Measurements from ENCODE around the gene PLK1.

Gene PLK1

DNA sequence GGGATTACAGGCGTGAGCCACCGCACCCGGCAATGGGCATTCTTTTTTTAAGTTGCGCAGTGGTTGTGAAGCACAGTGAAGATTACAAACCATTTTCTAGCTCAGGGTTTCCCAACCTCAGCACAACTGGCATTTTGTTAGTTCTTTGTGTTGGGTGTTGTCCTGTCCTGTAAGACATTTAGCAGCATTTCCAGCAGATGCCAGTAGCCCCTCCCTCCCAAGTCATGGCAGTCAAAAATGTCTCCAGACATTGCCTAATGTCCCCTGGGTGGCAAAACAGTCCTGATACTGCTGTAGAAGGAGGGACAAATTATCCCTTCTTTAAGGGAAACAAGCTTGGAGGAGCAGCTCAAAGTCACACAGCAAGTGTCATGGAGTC is 15.6 kb downstream of the PLK1 start:
- peaks cover 12% of the 10 kb centered on the region for H3K36me3 ChIP-seq (ENCODE audit: control insufficient read depth, insufficient read depth, low read length)
- 89 to 91% methylated on average over 4 of the region's 4 CpGs for WGBS, 2 experiments
- H3K4me3 ChIP-seq (ENCODE audit: insufficient read depth, low read depth, low read length): peak overlapping the region; percentile 30
- peak overlapping the region; percentile 4 for H3K27ac ChIP-seq (ENCODE audit: insufficient read depth, low read depth, low read length, poor library complexity, severe bottlenecking)
- no peaks in the 10 kb centered on the region for H3K27me3 ChIP-seq (ENCODE audit: control insufficient read depth, insufficient read depth, low read length, poor library complexity, severe bottlenecking)
- H3K9me3 ChIP-seq (ENCODE audit: control insufficient read depth, low read length): no peaks in the 10 kb centered on the region
- H3K4me1 ChIP-seq (ENCODE audit: control insufficient read depth, insufficient read depth, low read length): no peaks in the 10 kb centered on the region

- no peaks in the 10 kb centered on the region for H3K27me3 ChIP-seq (ENCODE audit: control insufficient read depth, insufficient read depth, low read length, poor library complexity, severe bottlenecking)
- H3K4me3 ChIP-seq (ENCODE audit: insufficient read depth, low read depth, low read length): peak overlapping the region; percentile 30
- no peaks in the 10 kb centered on the region for H3K4me1 ChIP-seq (ENCODE audit: control insufficient read depth, insufficient read depth, low read length)
- 16 to 18% methylated on average over 32 of the region's 32 CpGs for WGBS, 2 experiments
- H3K36me3 ChIP-seq (ENCODE audit: control insufficient read depth, insufficient read depth, low read length): peaks cover 7% of the 10 kb centered on the region
- no peaks in the 10 kb centered on the region for H3K9me3 ChIP-seq (ENCODE audit: control insufficient read depth, low read length)
- H3K27ac ChIP-seq (ENCODE audit: insufficient read depth, low read depth, low read length, poor library complexity, severe bottlenecking): peak overlapping the region; percentile 4
These were observed 16.1 kb downstream of the PLK1 start for GRCh38 chr16:23694644-23695373.

DNA sequence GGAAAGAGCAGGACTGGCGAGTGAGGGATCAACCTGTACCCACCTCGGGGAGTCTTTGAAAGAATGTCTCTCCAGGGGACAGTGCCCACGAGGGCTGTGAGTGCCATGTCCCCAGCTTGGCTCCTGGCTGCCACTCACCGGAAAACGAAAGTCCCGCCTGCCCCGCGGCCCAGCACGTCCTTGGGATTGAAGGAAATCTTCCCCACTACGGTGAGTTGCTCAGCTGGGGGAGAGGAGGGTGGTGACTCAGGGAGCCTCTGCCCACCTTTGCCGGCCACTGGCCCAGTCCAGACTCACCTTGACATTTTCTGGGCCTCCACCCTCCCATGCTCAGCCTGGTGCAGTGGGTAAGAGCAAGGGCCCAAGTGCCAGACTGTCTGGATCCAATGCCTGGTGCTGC is 17.1 kb downstream of the PLK1 start:
- H3K27ac ChIP-seq (ENCODE audit: insufficient read depth, low read depth, low read length, poor library complexity, severe bottlenecking): no peak overlapping the region
- no peaks in the 10 kb centered on the region for H3K27me3 ChIP-seq (ENCODE audit: control insufficient read depth, insufficient read depth, low read length, poor library complexity, severe bottlenecking)
- no peaks in the 10 kb centered on the region for H3K36me3 ChIP-seq (ENCODE audit: control insufficient read depth, insufficient read depth, low read length)
- H3K4me1 ChIP-seq (ENCODE audit: control insufficient read depth, insufficient read depth, low read length): peaks cover 4% of the 10 kb centered on the region
- 85 to 87% methylated on average over 11 of the region's 11 CpGs for WGBS, 2 experiments
- no peak overlapping the region for H3K4me3 ChIP-seq (ENCODE audit: insufficient read depth, low read depth, low read length)
- no peaks in the 10 kb centered on the region for H3K9me3 ChIP-seq (ENCODE audit: control insufficient read depth, low read length)

GRCh38 chr16:23699100-23699499 is 20.4 kb downstream of the PLK1 start:
- Histone ChIP-seq H3K27ac (ENCODE audit: insufficient read depth, low read depth, low read length, poor library complexity, severe bottlenecking) (no peak overlapping the region), H3K9me3 (ENCODE audit: control insufficient read depth, low read length) (no peaks in the 10 kb centered on the region), H3K4me1 (ENCODE audit: control insufficient read depth, insufficient read depth, low read length) (peaks cover 8% of the 10 kb centered on the region), H3K27me3 (ENCODE audit: control insufficient read depth, insufficient read depth, low read length, poor library complexity, severe bottlenecking) (no peaks in the 10 kb centered on the region), H3K36me3 (ENCODE audit: control insufficient read depth, insufficient read depth, low read length) (no peaks in the 10 kb centered on the region), H3K4me3 (ENCODE audit: insufficient read depth, low read depth, low read length) (no peak overlapping the region)
- WGBS, 2 experiments: 95% methylated on average over 4 of the region's 4 CpGs

DNA sequence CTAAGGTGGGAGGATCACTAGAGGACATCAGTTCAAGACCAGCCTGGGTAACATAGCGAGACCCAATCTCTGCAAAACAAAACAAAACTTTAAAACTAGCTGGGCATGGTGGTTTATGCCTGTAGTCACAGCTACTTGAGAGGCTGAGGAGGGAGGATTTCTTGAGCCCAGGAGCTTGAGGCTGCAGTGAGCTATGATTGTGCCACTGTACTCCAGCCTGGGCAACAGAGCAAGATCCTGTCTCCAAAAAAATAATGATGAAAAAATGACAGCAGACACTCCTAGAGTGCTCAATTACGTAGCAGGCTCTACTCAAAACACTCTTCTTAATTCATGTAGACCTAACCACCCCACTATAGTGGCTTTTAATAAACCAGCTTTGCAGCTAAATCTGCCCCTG is 21.4 kb downstream of the PLK1 start:
- no peak overlapping the region for H3K27ac ChIP-seq (ENCODE audit: insufficient read depth, low read depth, low read length, poor library complexity, severe bottlenecking)
- H3K36me3 ChIP-seq (ENCODE audit: control insufficient read depth, insufficient read depth, low read length): no peaks in the 10 kb centered on the region
- no peaks in the 10 kb centered on the region for H3K27me3 ChIP-seq (ENCODE audit: control insufficient read depth, insufficient read depth, low read length, poor library complexity, severe bottlenecking)
- H3K4me3 ChIP-seq (ENCODE audit: insufficient read depth, low read depth, low read length): no peak overlapping the region
- H3K9me3 ChIP-seq (ENCODE audit: control insufficient read depth, low read length): no peaks in the 10 kb centered on the region
- H3K4me1 ChIP-seq (ENCODE audit: control insufficient read depth, insufficient read depth, low read length): peaks cover 8% of the 10 kb centered on the region
- WGBS, 2 experiments: 88 to 93% methylated on average over 2 of the region's 2 CpGs

DNA sequence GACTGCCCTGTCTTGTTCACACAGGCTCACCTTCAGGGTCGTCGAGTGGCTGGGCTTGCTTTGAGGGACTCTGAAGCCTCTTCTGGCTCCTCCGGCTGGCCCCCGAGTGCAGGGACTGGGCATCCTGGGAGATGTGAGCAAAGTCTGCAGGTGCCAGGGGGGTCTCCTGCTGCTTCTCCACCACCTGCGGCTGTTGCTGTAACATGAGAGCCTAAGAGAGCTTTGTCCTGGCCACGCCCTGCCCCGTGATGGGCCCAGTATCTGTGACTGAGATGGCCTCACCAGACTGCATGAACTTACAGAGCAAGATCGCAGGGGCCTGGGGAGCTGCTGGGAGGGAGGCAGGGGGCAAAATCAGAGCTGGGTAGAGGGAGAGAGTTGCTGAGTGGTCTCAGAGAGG is 21.8 kb downstream of the PLK1 start:
- Histone ChIP-seq H3K27ac (ENCODE audit: insufficient read depth, low read depth, low read length, poor library complexity, severe bottlenecking) (no peak overlapping the region), H3K4me3 (ENCODE audit: insufficient read depth, low read depth, low read length) (no peak overlapping the region), H3K4me1 (ENCODE audit: control insufficient read depth, insufficient read depth, low read length) (peaks cover 8% of the 10 kb centered on the region), H3K36me3 (ENCODE audit: control insufficient read depth, insufficient read depth, low read length) (no peaks in the 10 kb centered on the region), H3K9me3 (ENCODE audit: control insufficient read depth, low read length) (no peaks in the 10 kb centered on the region), H3K27me3 (ENCODE audit: control insufficient read depth, insufficient read depth, low read length, poor library complexity, severe bottlenecking) (no peaks in the 10 kb centered on the region)
- 28 to 34% methylated on average over 8 of the region's 8 CpGs for WGBS, 2 experiments

- 74 to 79% methylated on average over 8 of the region's 8 CpGs for WGBS, 2 experiments
- H3K9me3 ChIP-seq (ENCODE audit: control insufficient read depth, low read length): no peaks in the 10 kb centered on the region
- H3K36me3 ChIP-seq (ENCODE audit: control insufficient read depth, insufficient read depth, low read length): no peaks in the 10 kb centered on the region
- no peak overlapping the region for H3K4me3 ChIP-seq (ENCODE audit: insufficient read depth, low read depth, low read length)
- peaks cover 8% of the 10 kb centered on the region for H3K4me1 ChIP-seq (ENCODE audit: control insufficient read depth, insufficient read depth, low read length)
- no peak overlapping the region for H3K27ac ChIP-seq (ENCODE audit: insufficient read depth, low read depth, low read length, poor library complexity, severe bottlenecking)
- H3K27me3 ChIP-seq (ENCODE audit: control insufficient read depth, insufficient read depth, low read length, poor library complexity, severe bottlenecking): no peaks in the 10 kb centered on the region
These were observed 22.4 kb downstream of the PLK1 start for GRCh38 chr16:23701045-23701444.

GRCh38 chr16:23702951-23703350 is 24.3 kb downstream of the PLK1 start:
- WGBS, 2 experiments: 80 to 81% methylated on average over 2 of the region's 2 CpGs
- no peak overlapping the region for H3K27ac ChIP-seq (ENCODE audit: insufficient read depth, low read depth, low read length, poor library complexity, severe bottlenecking)
- H3K4me3 ChIP-seq (ENCODE audit: insufficient read depth, low read depth, low read length): no peak overlapping the region

GRCh38 chr16:23704772-23705516 is 26.3 kb downstream of the PLK1 start:
- WGBS, 2 experiments: 92 to 94% methylated on average over 22 of the region's 22 CpGs
- Histone ChIP-seq H3K4me3 (ENCODE audit: insufficient read depth, low read depth, low read length) (no peak overlapping the region), H3K36me3 (ENCODE audit: control insufficient read depth, insufficient read depth, low read length) (no peaks in the 10 kb centered on the region), H3K4me1 (ENCODE audit: control insufficient read depth, insufficient read depth, low read length) (peaks cover 8% of the 10 kb centered on the region), H3K27me3 (ENCODE audit: control insufficient read depth, insufficient read depth, low read length, poor library complexity, severe bottlenecking) (no peaks in the 10 kb centered on the region), H3K27ac (ENCODE audit: insufficient read depth, low read depth, low read length, poor library complexity, severe bottlenecking) (no peak overlapping the region), H3K9me3 (ENCODE audit: control insufficient read depth, low read length) (no peaks in the 10 kb centered on the region)

More at GRCh38 chr16:23702951-23703350, 24.3 kb downstream of the PLK1 start:
- H3K4me1 ChIP-seq (ENCODE audit: control insufficient read depth, insufficient read depth, low read length): peaks cover 8% of the 10 kb centered on the region
- no peaks in the 10 kb centered on the region for H3K36me3 ChIP-seq (ENCODE audit: control insufficient read depth, insufficient read depth, low read length)
- no peaks in the 10 kb centered on the region for H3K9me3 ChIP-seq (ENCODE audit: control insufficient read depth, low read length)
- H3K27me3 ChIP-seq (ENCODE audit: control insufficient read depth, insufficient read depth, low read length, poor library complexity, severe bottlenecking): no peaks in the 10 kb centered on the region

DNA sequence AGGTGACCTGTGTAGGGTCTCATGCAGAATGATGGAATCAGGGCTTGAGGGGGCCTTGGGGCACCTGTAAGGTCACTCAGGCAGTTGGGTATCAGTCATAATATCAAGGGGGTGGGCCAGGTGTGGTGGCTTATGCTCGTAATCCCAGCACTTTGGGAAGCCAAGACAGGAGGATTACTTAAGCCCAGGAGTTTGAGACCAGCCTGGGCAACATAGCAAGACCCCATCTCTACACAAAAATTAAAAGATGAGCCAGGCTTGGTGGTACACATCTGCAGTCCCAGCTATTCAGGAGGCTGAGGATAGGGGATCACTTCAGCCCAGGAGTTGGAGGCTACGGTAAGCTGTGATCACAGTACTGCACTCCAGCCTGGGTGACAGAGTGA is 26.8 kb downstream of the PLK1 start:
- Histone ChIP-seq H3K4me3 (ENCODE audit: insufficient read depth, low read depth, low read length) (no peak overlapping the region), H3K36me3 (ENCODE audit: control insufficient read depth, insufficient read depth, low read length) (no peaks in the 10 kb centered on the region), H3K4me1 (ENCODE audit: control insufficient read depth, insufficient read depth, low read length) (peaks cover 6% of the 10 kb centered on the region), H3K9me3 (ENCODE audit: control insufficient read depth, low read length) (no peaks in the 10 kb centered on the region), H3K27ac (ENCODE audit: insufficient read depth, low read depth, low read length, poor library complexity, severe bottlenecking) (no peak overlapping the region), H3K27me3 (ENCODE audit: control insufficient read depth, insufficient read depth, low read length, poor library complexity, severe bottlenecking) (no peaks in the 10 kb centered on the region)
- 81 to 90% methylated on average over 2 of the region's 2 CpGs for WGBS, 2 experiments
